C4-2B (cell line): ENCODE results near the gene BCAR3.

Experiments
- CTCF ChIP-seq: fragments of 450-650 bp; conservative IDR thresholded peaks from 2 replicates; pipeline ENCODE4 v1.5.1; 2017; ENCODE audit warnings: mild to moderate bottlenecking
- ZFX ChIP-seq: fragments of 450-650 bp; IDR thresholded peaks from 2 replicates; pipeline ENCODE4 v1.6.1; 2017

GRCh38 chr1:93559695-93560094 lies 121.9 kb downstream of the BCAR3 start:
- TF ChIP-seq CTCF (no peak), ZFX (no peak)
